H9 (cell line): ENCODE measurements around the gene OR52E8. TPM values are rescaled to one million over a fixed set of nuclear protein-coding genes. Genes with fewer than 3 reads are reported as not detected.

ENCODE experiments used
- DNase-seq: peaks from one replicate; pipeline ENCODE4 v3.0.0-alpha.2; 2017
- H2AFZ ChIP-seq: one replicate; pipeline ENCODE4 v1.6.1; 2013; ENCODE audit warnings: mild to moderate bottlenecking, low read length, control low read depth, moderate library complexity
- H2AK5ac ChIP-seq: 2 replicates; pipeline ENCODE4 v1.6.1; 2013; ENCODE audit warnings: low read length, control low read depth, mixed read lengths; ENCODE audit not compliant: insufficient read length
- H2BK120ac ChIP-seq: one replicate; pipeline ENCODE4 v1.6.1; 2013; ENCODE audit warnings: low read depth, mild to moderate bottlenecking, low read length, control low read depth, inconsistent platforms; ENCODE audit not compliant: poor library complexity, severe bottlenecking
- H2BK12ac ChIP-seq: 2 replicates; pipeline ENCODE4 v1.6.1; 2013; ENCODE audit warnings: low read length, control low read depth, mixed read lengths, low read depth; ENCODE audit not compliant: insufficient read length
- H2BK15ac ChIP-seq: 2 replicates; pipeline ENCODE4 v1.6.1; 2013; ENCODE audit warnings: low read depth, low read length, control low read depth
- H2BK20ac ChIP-seq: one replicate; pipeline ENCODE4 v1.6.1; 2013; ENCODE audit warnings: low read depth, mild to moderate bottlenecking, low read length, control low read depth, inconsistent platforms; ENCODE audit not compliant: poor library complexity, severe bottlenecking
- H2BK5ac ChIP-seq: 2 replicates; pipeline ENCODE4 v1.6.1; 2013; ENCODE audit warnings: low read length, control low read depth, mixed read lengths; ENCODE audit not compliant: insufficient read length
- H3K14ac ChIP-seq: 2 replicates; pipeline ENCODE4 v1.6.1; 2013; ENCODE audit warnings: low read length, control low read depth; ENCODE audit not compliant: insufficient read depth
- H3K18ac ChIP-seq: 2 replicates; pipeline ENCODE4 v1.6.1; 2013; ENCODE audit warnings: low read depth, mild to moderate bottlenecking, mixed read lengths, low read length, control low read depth; ENCODE audit not compliant: insufficient read length
- H3K23ac ChIP-seq: 2 replicates; pipeline ENCODE4 v1.6.1; 2013; ENCODE audit warnings: low read length, control low read depth, mixed read lengths, low read depth; ENCODE audit not compliant: insufficient read length
- H3K23me2 ChIP-seq: 2 replicates; pipeline ENCODE4 v1.6.1; 2013; ENCODE audit warnings: low read depth, mild to moderate bottlenecking, mixed read lengths, low read length, control low read depth; ENCODE audit not compliant: insufficient read length, poor library complexity, severe bottlenecking
- H3K27ac ChIP-seq: 2 replicates; pipeline ENCODE4 v1.5.1; 2013; ENCODE audit warnings: low read length, control low read depth, mixed read lengths, low read depth; ENCODE audit not compliant: insufficient read length
- H3K27me3 ChIP-seq: 2 replicates; pipeline ENCODE4 v1.6.1; 2013; ENCODE audit warnings: low read length, control low read depth, inconsistent platforms; ENCODE audit not compliant: insufficient read depth
- H3K4ac ChIP-seq: 2 replicates; pipeline ENCODE4 v1.6.1; 2013; ENCODE audit warnings: low read depth, mild to moderate bottlenecking, control low read depth, inconsistent platforms, low read length, moderate library complexity
- H3K4me1 ChIP-seq: 2 replicates; pipeline ENCODE4 v1.6.1; 2013; ENCODE audit warnings: low read length, control low read depth, inconsistent platforms; ENCODE audit not compliant: insufficient read depth
- H3K4me2 ChIP-seq: 2 replicates; pipeline ENCODE4 v1.6.1; 2013; ENCODE audit warnings: low read length, control low read depth, mixed read lengths; ENCODE audit not compliant: insufficient read length, insufficient read depth
- H3K56ac ChIP-seq: 2 replicates; pipeline ENCODE4 v1.6.1; 2013; ENCODE audit warnings: low read depth, mild to moderate bottlenecking, mixed read lengths, low read length, control low read depth; ENCODE audit not compliant: insufficient read length
- H3K79me1 ChIP-seq: 2 replicates; pipeline ENCODE4 v1.6.1; 2013; ENCODE audit warnings: low read depth, mild to moderate bottlenecking, moderate library complexity, low read length, control low read depth, inconsistent platforms; ENCODE audit not compliant: insufficient read depth, poor library complexity, severe bottlenecking
- H3K79me2 ChIP-seq: 2 replicates; pipeline ENCODE4 v1.6.1; 2013; ENCODE audit warnings: low read length, control low read depth, inconsistent platforms; ENCODE audit not compliant: insufficient read depth
- H3K9ac ChIP-seq: 2 replicates; pipeline ENCODE4 v1.6.1; 2013; ENCODE audit warnings: low read length, control low read depth, mixed read lengths; ENCODE audit not compliant: insufficient read length; ENCODE audit errors: extremely low read depth
- H3K9me3 ChIP-seq: one replicate; pipeline ENCODE4 v1.6.1; 2013; ENCODE audit warnings: low read depth, low read length, inconsistent platforms; ENCODE audit not compliant: control insufficient read depth
- H3T11ph ChIP-seq: one replicate; pipeline ENCODE4 v1.6.1; 2013; ENCODE audit warnings: mild to moderate bottlenecking, low read length, control low read depth, inconsistent platforms
- H4K20me1 ChIP-seq: one replicate; pipeline ENCODE4 v1.6.1; 2013; ENCODE audit not compliant: control insufficient read depth, insufficient read length, insufficient read depth
- H4K5ac ChIP-seq: 2 replicates; pipeline ENCODE4 v1.6.1; 2013; ENCODE audit warnings: low read depth, mild to moderate bottlenecking, mixed read lengths, low read length, control low read depth; ENCODE audit not compliant: insufficient read length
- H4K8ac ChIP-seq: replicated peaks from 2 replicates; pipeline ENCODE4 v1.6.1; 2013; ENCODE audit warnings: low read length, control low read depth, mixed read lengths, low read depth; ENCODE audit not compliant: insufficient read length
- H4K91ac ChIP-seq: 2 replicates; pipeline ENCODE4 v1.6.1; 2013; ENCODE audit warnings: low read depth, mild to moderate bottlenecking, moderate library complexity, mixed read lengths, low read length, control low read depth; ENCODE audit not compliant: insufficient read length
- H3K27ac Mint-ChIP-seq, 3 experiments: 2 replicates in 2 of 3; 3 replicates in 1 of 3; pipeline ENCODE4 v1.8.0; 2020 to 2021; ENCODE audit warnings: mixed read lengths in 3 of 3, mild to moderate bottlenecking in 1 of 3, moderate library complexity in 1 of 3
- H3K27me3 Mint-ChIP-seq: 2 replicates; pipeline ENCODE4 v1.8.0; 2021; ENCODE audit warnings: low read depth, mild to moderate bottlenecking, moderate library complexity, mixed read lengths
- H3K36me3 Mint-ChIP-seq, 3 experiments: 2 replicates in 2 of 3; 3 replicates in 1 of 3; pipeline ENCODE4 v1.8.0; 2020 to 2021; ENCODE audit warnings: low read depth in 3 of 3, mixed read lengths in 3 of 3; ENCODE audit not compliant: insufficient read depth in 1 of 3
- H3K4me1 Mint-ChIP-seq, 2 experiments: 2 replicates each; pipeline ENCODE4 v1.8.0; 2020; ENCODE audit warnings: mixed read lengths in 2 of 2
- H3K4me3 Mint-ChIP-seq, 2 experiments: 2 replicates in 1 of 2; 3 replicates in 1 of 2; pipeline ENCODE4 v1.8.0; 2020 to 2021; ENCODE audit warnings: mild to moderate bottlenecking in 2 of 2, mixed read lengths in 2 of 2, moderate library complexity in 1 of 2
- H3K9me3 Mint-ChIP-seq, 2 experiments: 2 replicates in 1 of 2; 3 replicates in 1 of 2; pipeline ENCODE4 v1.8.0; 2020; ENCODE audit warnings: mild to moderate bottlenecking in 2 of 2, mixed read lengths in 2 of 2, moderate library complexity in 1 of 2
- CTCF ChIP-seq: fragments of 200-600 bp; sonication (generic); conservative IDR thresholded peaks from 3 replicates; pipeline ENCODE4 v1.8.0; 2021; ENCODE audit warnings: antibody characterized with exemption, mild to moderate bottlenecking
- WGBS: extraction: QIAGEN DNeasy Blood & Tissue Kit; methylation state at CpG from one replicate; pipeline ENCODE4 v1.1.7; 2013; ENCODE audit warnings: missing lambda C conversion rate, low lambda C conversion rate, mixed read lengths; ENCODE audit not compliant: insufficient read length; ENCODE audit errors: extremely low coverage; 5-methylcytosine and 5-hydroxymethylcytosine counted together
- total RNA-seq: library from RNA; stranded (reverse); gene quantifications from 2 replicates; pipeline ENCODE4 v1.2.1, GENCODE V29; 2021

The OR52E8 gene
- total RNA-seq, 1 experiment from 2014 or later = not detected

DNA sequence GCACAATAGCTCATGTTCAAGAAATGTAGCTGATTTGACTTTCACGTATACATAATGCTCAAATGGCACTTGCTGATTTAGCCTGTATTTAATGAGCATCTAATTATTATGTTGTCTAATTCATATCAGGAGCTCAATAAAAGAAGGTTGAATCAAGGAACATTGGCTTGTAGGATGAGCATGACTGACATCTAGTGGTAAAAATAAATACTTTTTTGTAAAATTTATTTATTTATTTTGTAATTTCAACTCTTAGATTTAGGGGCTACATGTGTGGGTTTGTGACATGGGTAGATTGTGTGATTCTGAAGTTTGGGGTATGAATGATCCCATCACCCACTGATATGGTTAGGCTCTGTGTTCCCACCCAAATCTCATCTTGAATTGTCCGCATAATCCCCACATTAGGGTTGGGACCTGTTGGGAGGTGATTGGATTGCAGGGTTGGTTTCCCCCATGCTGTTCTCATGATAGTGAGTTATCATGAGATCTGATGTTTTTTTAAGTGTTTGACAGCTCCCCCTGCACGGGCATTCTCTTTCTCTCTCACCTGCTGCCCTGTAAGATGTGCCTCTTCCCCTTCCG is 33.8 kb upstream of the OR52E8 start:
- Histone ChIP-seq H4K20me1 (no peaks in the 10 kb centered on the region), H4K8ac (no peak overlapping the region), H4K5ac (no peak overlapping the region), H3K4me2 (no peak overlapping the region), H2AK5ac (no peak overlapping the region), H2BK15ac (no peak overlapping the region), H3K27ac (no peak overlapping the region), H3K79me1 (no peaks in the 10 kb centered on the region), H3K23ac (no peak overlapping the region), H3K4ac (no peak overlapping the region), H3K14ac (no peak overlapping the region), H3K9ac (no peak overlapping the region), H3K18ac (no peak overlapping the region), H3K9me3 (no peaks in the 10 kb centered on the region), H2BK120ac (no peak overlapping the region), H3K4me1 (no peaks in the 10 kb centered on the region), H4K91ac (no peak overlapping the region), H2BK5ac (no peak overlapping the region), H3K79me2 (no peaks in the 10 kb centered on the region), H3T11ph (no peak overlapping the region), H2BK12ac (no peak overlapping the region), H2AFZ (no peak overlapping the region), H3K23me2 (no peaks in the 10 kb centered on the region), H3K27me3 (no peaks in the 10 kb centered on the region), H2BK20ac (no peak overlapping the region), H3K56ac (no peak overlapping the region)
- no peak for DNase-seq
- Mint-ChIP-seq H3K36me3 (no peaks in the 10 kb centered on the region), H3K4me3 (no peak overlapping the region), H3K4me1 (peaks cover 0 to 10% of the 10 kb centered on the region in 2 experiments; a peak in 2 of 4 replicates), H3K27me3 (no peaks in the 10 kb centered on the region), H3K9me3 (no peaks in the 10 kb centered on the region), H3K27ac (no peak overlapping the region)
- peak; percentile 71 for TF ChIP-seq CTCF
- no CpG with 5 or more reads among the region's 4 CpGs for WGBS
